Sigmoid colon (tissue), 4 donors: ENCODE measurements around the gene CCDC194.
A peak's percentile ranks its signal among the peaks of the same experiment; 100 is the strongest.

Experiments used
- CTCF ChIP-seq, 4 experiments: fragments of 450-650 bp in 3 of 4; fragments of 200-600 bp in 1 of 4; IDR thresholded peaks; one replicate each; pipeline ENCODE4 v1.5.1; 2016 to 2019; ENCODE audit warnings: antibody characterized with exemption in 4 of 4, mild to moderate bottlenecking in 3 of 4, moderate library complexity in 2 of 4
- POLR2A ChIP-seq, 2 donors: fragments of 450-650 bp; IDR thresholded peaks; one replicate each; pipeline ENCODE4 v1.6.1; 2016; ENCODE audit warnings: antibody characterized with exemption in 2 of 2, mild to moderate bottlenecking in 2 of 2, moderate library complexity in 2 of 2
- POLR2AphosphoS5 ChIP-seq, 4 donors: sonication (generic); formaldehyde crosslinking; IDR thresholded peaks; one replicate each; pipeline ENCODE4 v1.6.1; 2017; ENCODE audit warnings: antibody characterized with exemption in 4 of 4

GRCh38 chr19:17346109-17346671 lies 47.8 kb downstream of the CCDC194 start:
- TF ChIP-seq CTCF (IDR thresholded peaks at IDR 0.05) (peak; percentile 91 to 96 (median 94)), POLR2AphosphoS5 (IDR thresholded peaks at IDR 0.05) (no peak), POLR2A (IDR thresholded peaks at IDR 0.05) (no peak)
